Esophagus muscularis mucosa (tissue), 3 donors: Measurements from ENCODE around the gene CHRDL1.

Experiments used
- CTCF ChIP-seq, 3 experiments: fragments of 200-600 bp in 2 of 3; fragments of 450-650 bp in 1 of 3; sonication (generic) in 2 of 3; IDR thresholded peaks; one replicate each; pipeline ENCODE4 v1.5.1; 2017 to 2019; ENCODE audit warnings: antibody characterized with exemption in 3 of 3, mild to moderate bottlenecking in 2 of 3, moderate library complexity in 1 of 3
- POLR2A ChIP-seq: fragments of 450-650 bp; IDR thresholded peaks from one replicate; pipeline ENCODE4 v1.6.1; 2017; ENCODE audit warnings: antibody characterized with exemption, moderate library complexity, mild to moderate bottlenecking, low read depth
- POLR2AphosphoS5 ChIP-seq, 2 donors: sonication (generic); formaldehyde crosslinking; IDR thresholded peaks; one replicate each; pipeline ENCODE4 v1.6.1; 2017; ENCODE audit warnings: antibody characterized with exemption in 2 of 2

- TF ChIP-seq CTCF (IDR thresholded peaks at IDR 0.05) (no peak), POLR2AphosphoS5 (IDR thresholded peaks at IDR 0.05) (no peak), POLR2A (no peak)
Measured at GRCh38 chrX:110755061-110755460, 40.6 kb downstream of the CHRDL1 start.
